ENCODE measurements around the gene MYBPC1.
"Not testable (repeated sequence)": the region's sequence is repeated elsewhere in the genome, so short reads cannot be mapped to it uniquely, and the experiment has no call there.

MYBPC1 gene

DNA sequence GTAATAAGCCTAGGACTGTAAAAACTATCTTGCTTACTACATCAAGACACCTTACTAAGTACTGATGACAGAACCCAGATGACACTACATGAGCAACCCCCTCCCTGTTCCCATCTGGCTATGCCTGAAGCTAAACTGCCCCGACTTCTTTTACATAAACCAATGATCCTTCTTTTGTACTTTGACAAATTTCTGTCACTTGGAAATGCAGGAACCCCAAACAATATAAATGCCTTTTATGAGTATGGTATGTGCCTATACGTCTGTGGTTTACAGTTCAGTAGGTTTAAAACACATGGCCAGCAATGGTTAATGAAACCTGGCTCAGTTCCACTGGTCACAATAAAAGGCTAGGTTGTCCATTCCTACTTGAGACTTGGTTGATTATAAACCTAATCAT is 138.4 kb downstream of the MYBPC1 start:
- no peak for DNase-seq (ENCODE audit: low read depth)

DNA sequence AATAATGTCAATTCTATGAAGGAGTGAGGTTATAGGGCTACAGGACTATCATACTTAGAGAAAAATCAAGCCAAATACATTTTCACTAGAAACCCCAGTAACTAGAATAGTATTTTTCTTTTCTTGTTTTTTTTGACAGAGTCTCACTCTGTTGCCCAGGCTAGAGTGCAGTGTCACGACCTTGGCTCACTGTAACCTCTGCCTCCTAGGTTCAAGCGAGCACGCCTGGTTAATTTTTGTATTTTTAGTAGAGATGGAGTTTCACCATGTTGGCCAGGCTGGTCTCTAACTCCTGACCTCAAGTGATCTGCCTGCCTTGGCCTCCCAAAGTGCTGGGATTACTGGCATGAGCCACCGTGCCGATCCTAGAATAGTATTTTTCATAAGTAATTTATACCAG is 139.7 kb downstream of the MYBPC1 start:
- not testable (repeated sequence) for DNase-seq (ENCODE audit: low read depth)
